A549 (cell line): ENCODE measurements around the gene WDR18. TPM values are rescaled to one million over a fixed set of nuclear protein-coding genes. Genes with fewer than 3 reads are reported as not detected.

ENCODE experiments used
- ATAC-seq, 2 experiments: fragments of 200-7000 bp in 1 of 2; fragments of >200 bp in 1 of 2; cut with Nextera tagmentation in 1 of 2; cut with Tn5 transposase in 1 of 2; 3 replicates each; pipeline versions ENCODE4 v1.8.0 to v1.9.1; 2018 to 2020; ENCODE audit warnings: mild to moderate bottlenecking in 1 of 2, moderate library complexity in 1 of 2
- CTCF ChIA-PET: fragments of 300-600 bp; sonication (Branson Sonifier 250); formaldehyde crosslinking; extraction: SDS; loops from one replicate; lab custom pipeline; 2021; ENCODE audit warnings: antibody characterized with exemption, inconsistent platforms; lab: Yijun Ruan, JAX
- POLR2A ChIA-PET: fragments of 350-600 bp; formaldehyde crosslinking; extraction: SDS; loops from one replicate; lab custom pipeline; 2021; ENCODE audit warnings: antibody characterized with exemption, inconsistent platforms; lab: Yijun Ruan, JAX
- DNase-seq, 2 experiments: peaks; one replicate each; pipeline versions ENCODE4 v3.0.0 to v3.0.0-alpha.2; 2011 to 2016; ENCODE audit warnings: low read depth in 1 of 2, low spot score in 1 of 2
- FAIRE-seq: peaks from 2 replicates; lab custom pipeline; 2011; peaks lifted over from hg19 to GRCh38; lab: Jason Lieb, UNC
- H3K27ac ChIP-seq, 2 experiments: fragments of >200 bp; sonication (Bioruptor Twin); formaldehyde crosslinking; 3 replicates each; pipeline ENCODE4 v1.5.1; 2016 to 2017
- H3K4me1 ChIP-seq: fragments of >200 bp; sonication (Bioruptor Twin); formaldehyde crosslinking; 3 replicates; pipeline ENCODE4 v1.6.1; 2016
- H3K4me2 ChIP-seq: fragments of >200 bp; sonication (Bioruptor Twin); formaldehyde crosslinking; 3 replicates; pipeline ENCODE4 v1.6.1; 2016
- H3K4me3 ChIP-seq: fragments of >200 bp; sonication (Bioruptor Twin); formaldehyde crosslinking; 3 replicates; pipeline ENCODE4 v1.5.1; 2016
- H3K9me3 ChIP-seq: fragments of >200 bp; sonication (Bioruptor Twin); formaldehyde crosslinking; 3 replicates; pipeline ENCODE4 v1.6.1; 2016
- CBX8 ChIP-seq: fragments of 200-600 bp; sonication (generic); IDR thresholded peaks from 2 replicates; pipeline ENCODE4 v1.6.1; 2016
- CEBPB ChIP-seq, 2 experiments: fragments of >200 bp in 1 of 2; sonication (Bioruptor Twin) in 1 of 2; formaldehyde crosslinking in 1 of 2; IDR thresholded peaks; 2 replicates each; pipeline ENCODE4 v1.6.1; 2012 to 2016
- CHD2 ChIP-seq: fragments of 150-350 bp; IDR thresholded peaks from 2 replicates; pipeline ENCODE4 v1.6.1; 2014; ENCODE audit warnings: low read length; ENCODE audit not compliant: partially characterized antibody
- CHD4 ChIP-seq: fragments of 200-600 bp; sonication (generic); IDR thresholded peaks from 2 replicates; pipeline ENCODE4 v1.6.1; 2016; ENCODE audit warnings: antibody characterized with exemption, mild to moderate bottlenecking, borderline replicate concordance
- E2F6 ChIP-seq: IDR thresholded peaks from 2 replicates; pipeline ENCODE4 v1.6.1; 2012; ENCODE audit warnings: low read depth, borderline replicate concordance
- EHMT2 ChIP-seq: fragments of 200-600 bp; sonication (generic); IDR thresholded peaks from 2 replicates; pipeline ENCODE4 v1.6.1; 2016; ENCODE audit warnings: antibody characterized with exemption, low read depth, mild to moderate bottlenecking, moderate library complexity
- ELK1 ChIP-seq: fragments of 150-350 bp; IDR thresholded peaks from 2 replicates; pipeline ENCODE4 v1.6.1; 2014; ENCODE audit warnings: low read depth, mild to moderate bottlenecking, low read length
- EP300 ChIP-seq, 2 experiments: fragments of >200 bp; sonication (Bioruptor Twin); formaldehyde crosslinking; IDR thresholded peaks; 2 replicates in 1 of 2; 3 replicates in 1 of 2; pipeline ENCODE4 v1.6.1; 2016 to 2017
- ESRRA ChIP-seq: fragments of 150-350 bp; IDR thresholded peaks from 2 replicates; pipeline ENCODE4 v1.6.1; 2014; ENCODE audit warnings: mild to moderate bottlenecking, low read length, borderline replicate concordance
- FOSB ChIP-seq: fragments of 250-450 bp; sonication (Bioruptor Pico); IDR thresholded peaks from 2 replicates; pipeline ENCODE4 v1.5.0; 2020; ENCODE audit warnings: mild to moderate bottlenecking, moderate library complexity
- FOXS1 ChIP-seq: fragments of 250-450 bp; sonication (Bioruptor Pico); IDR thresholded peaks from 2 replicates; pipeline ENCODE4 v1.5.0; 2020; ENCODE audit warnings: mild to moderate bottlenecking, moderate library complexity
- HES2 ChIP-seq: fragments of >200 bp; sonication (Bioruptor Twin); formaldehyde crosslinking; IDR thresholded peaks from 2 replicates; pipeline ENCODE4 v1.6.1; 2016
- HOXA7 ChIP-seq: fragments of 250-450 bp; sonication (Bioruptor Pico); IDR thresholded peaks from 2 replicates; pipeline ENCODE4 v1.5.0; 2020; ENCODE audit warnings: mild to moderate bottlenecking, moderate library complexity
- JUN ChIP-seq, 2 experiments: fragments of >200 bp; sonication (Bioruptor Twin); formaldehyde crosslinking; IDR thresholded peaks; 2 replicates in 1 of 2; 3 replicates in 1 of 2; pipeline ENCODE4 v1.6.1; 2016 to 2017
- KDM1A ChIP-seq: fragments of 200-600 bp; sonication (generic); IDR thresholded peaks from 2 replicates; pipeline ENCODE4 v1.6.1; 2016; ENCODE audit warnings: low read depth, mild to moderate bottlenecking
- MAFK ChIP-seq: fragments of 450-650 bp; IDR thresholded peaks from 2 replicates; pipeline ENCODE4 v1.6.1; 2014; ENCODE audit not compliant: partially characterized antibody
- NFE2L2 ChIP-seq: fragments of 150-350 bp; conservative IDR thresholded peaks from 2 replicates; pipeline ENCODE4 v1.6.1; 2014; ENCODE audit warnings: low read length
- PHF8 ChIP-seq: fragments of 200-600 bp; sonication (generic); IDR thresholded peaks from 2 replicates; pipeline ENCODE4 v1.6.1; 2016; ENCODE audit warnings: low read depth, mild to moderate bottlenecking, antibody characterized with exemption, moderate library complexity, borderline replicate concordance
- RFX5 ChIP-seq: fragments of 450-650 bp; IDR thresholded peaks from 2 replicates; pipeline ENCODE4 v1.7.1; 2014; ENCODE audit warnings: antibody characterized with exemption, mild to moderate bottlenecking, moderate library complexity
- SMC3 ChIP-seq: fragments of >200 bp; sonication (Bioruptor Twin); formaldehyde crosslinking; IDR thresholded peaks from 3 replicates; pipeline ENCODE4 v1.6.1; 2018; ENCODE audit warnings: inconsistent platforms
- SREBF2 ChIP-seq: fragments of 450-650 bp; IDR thresholded peaks from 2 replicates; pipeline ENCODE4 v1.6.1; 2014; ENCODE audit warnings: mild to moderate bottlenecking, moderate library complexity
- TP53 ChIP-seq: fragments of 250-450 bp; sonication (Bioruptor Pico); IDR thresholded peaks from 2 replicates; pipeline ENCODE4 v1.5.0; 2021; ENCODE audit warnings: mild to moderate bottlenecking, moderate library complexity
- ZC3H11A ChIP-seq: fragments of 450-650 bp; IDR thresholded peaks from 2 replicates; pipeline ENCODE4 v1.6.1; 2014; ENCODE audit warnings: antibody characterized with exemption, mild to moderate bottlenecking
- ZFP36 ChIP-seq: fragments of 450-650 bp; IDR thresholded peaks from 2 replicates; pipeline ENCODE4 v1.6.1; 2014; ENCODE audit warnings: borderline replicate concordance; ENCODE audit not compliant: partially characterized antibody
- WGBS: methylation state at CpG from one replicate; pipeline ENCODE4 v1.1.6; 2017; ENCODE audit errors: missing lambda C conversion rate; 5-methylcytosine and 5-hydroxymethylcytosine counted together
- polyA plus RNA-seq, 4 experiments: library from polyadenylated mRNA; depleted of rRNA in 3 of 4; stranded (reverse); fragments of >200 nt; fragmentation: RNase III in 1 of 4; extraction: RNeasy Plus Mini Kit Qiagen cat#74134 plus additional on column Dnase treatment in 1 of 4; gene quantifications; 2 replicates in 3 of 4; 3 replicates in 1 of 4; pipeline ENCODE4 v1.2.3, GENCODE V29; 2011 to 2017
- TF ChIP-seq, protein P1 (sequence below): fragments of >200 bp; sonication (Bioruptor Twin); formaldehyde crosslinking; IDR thresholded peaks from 3 replicates; pipeline ENCODE4 v1.5.1; 2016

Gene WDR18
- polyA plus RNA-seq, 2 of the 4 experiments (the other 2 are of a cell fraction) = 23.8 to 48.9 TPM

- POLR2A ChIA-PET = no interaction called here
- no peak for ATAC-seq
- H3K27ac ChIP-seq = no peak overlapping the region
- H3K4me3 ChIP-seq = no peak overlapping the region
- TF ChIP-seq CHD4 = no peak
- TF ChIP-seq FOSB (CRISPR knock-in tag) = no peak
- no peak for TF ChIP-seq RFX5
- TF ChIP-seq CEBPB (IDR thresholded peaks at IDR 0.05) = no peak
- TF ChIP-seq ELK1 = no peak
- no peak for TF ChIP-seq FOXS1 (CRISPR knock-in tag)
- TF ChIP-seq PHF8 = no peak
- no peak for TF ChIP-seq ZC3H11A
- TF ChIP-seq ZFP36 = no peak
- TF ChIP-seq, protein P1, sequence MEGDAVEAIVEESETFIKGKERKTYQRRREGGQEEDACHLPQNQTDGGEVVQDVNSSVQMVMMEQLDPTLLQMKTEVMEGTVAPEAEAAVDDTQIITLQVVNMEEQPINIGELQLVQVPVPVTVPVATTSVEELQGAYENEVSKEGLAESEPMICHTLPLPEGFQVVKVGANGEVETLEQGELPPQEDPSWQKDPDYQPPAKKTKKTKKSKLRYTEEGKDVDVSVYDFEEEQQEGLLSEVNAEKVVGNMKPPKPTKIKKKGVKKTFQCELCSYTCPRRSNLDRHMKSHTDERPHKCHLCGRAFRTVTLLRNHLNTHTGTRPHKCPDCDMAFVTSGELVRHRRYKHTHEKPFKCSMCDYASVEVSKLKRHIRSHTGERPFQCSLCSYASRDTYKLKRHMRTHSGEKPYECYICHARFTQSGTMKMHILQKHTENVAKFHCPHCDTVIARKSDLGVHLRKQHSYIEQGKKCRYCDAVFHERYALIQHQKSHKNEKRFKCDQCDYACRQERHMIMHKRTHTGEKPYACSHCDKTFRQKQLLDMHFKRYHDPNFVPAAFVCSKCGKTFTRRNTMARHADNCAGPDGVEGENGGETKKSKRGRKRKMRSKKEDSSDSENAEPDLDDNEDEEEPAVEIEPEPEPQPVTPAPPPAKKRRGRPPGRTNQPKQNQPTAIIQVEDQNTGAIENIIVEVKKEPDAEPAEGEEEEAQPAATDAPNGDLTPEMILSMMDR = no peak
- no peak for TF ChIP-seq HOXA7 (CRISPR knock-in tag)
- TF ChIP-seq HES2 = no peak
- TF ChIP-seq EP300 (IDR thresholded peaks at IDR 0.05) = no peak
- TF ChIP-seq EHMT2 = no peak
- TF ChIP-seq TP53 (CRISPR knock-in tag) = no peak
- no peak for TF ChIP-seq ESRRA
- TF ChIP-seq NFE2L2 = no peak
- no peak for TF ChIP-seq E2F6
- no peaks in the 10 kb centered on the region for H3K4me1 ChIP-seq
- no peak for FAIRE-seq
- no peaks in the 10 kb centered on the region for H3K9me3 ChIP-seq
- no peak overlapping the region for H3K4me2 ChIP-seq
- no peak for DNase-seq
- 94% methylated on average over 55 of the region's 92 CpGs for WGBS
- CTCF ChIA-PET = no interaction called here
Measured at GRCh38 chr19:1009041-1009980, 25.2 kb downstream of the WDR18 start.

DNA sequence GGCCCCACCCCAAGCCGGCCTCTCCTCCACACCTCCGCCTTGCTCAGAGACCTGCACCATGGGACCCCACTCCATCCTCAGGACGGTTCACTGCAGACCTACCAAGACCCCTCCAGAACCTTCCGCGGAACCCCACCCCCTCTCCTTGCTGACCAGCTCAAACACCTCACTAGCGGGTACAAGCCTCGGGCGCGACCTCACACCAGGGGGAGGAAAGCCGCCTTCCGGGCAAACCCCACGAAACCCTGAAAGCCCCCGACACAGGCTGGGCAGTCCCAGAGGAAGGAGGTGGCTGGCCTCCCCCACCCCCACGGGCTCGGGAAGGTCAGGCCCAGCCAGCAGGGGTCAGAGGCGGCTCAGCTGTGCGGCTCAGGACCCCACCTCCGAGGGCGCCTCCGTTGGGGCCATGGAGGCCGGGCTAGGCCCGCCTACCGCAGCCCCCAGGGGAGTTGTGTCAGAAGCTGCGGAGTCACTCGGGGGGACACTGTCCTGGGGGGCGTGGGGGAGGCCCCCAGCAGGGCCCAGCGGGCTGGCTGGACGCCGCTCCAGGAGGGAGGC lies 25.9 kb downstream of the WDR18 start:
- ChIA-PET POLR2A (no interaction called here), CTCF (interaction anchor here (0.9 kb wide), 1 partner anchor 10 kb away, joined by 3 read pairs; the partner anchor contains the start of gene TMEM259)

More for the DNA sequence above, 25.9 kb downstream of the WDR18 start:
- WGBS = 86% methylated on average over 10 of the region's 29 CpGs
- ATAC-seq (no peak), FAIRE-seq (no peak), DNase-seq (no peak)
- Histone ChIP-seq H3K4me2 (no peak overlapping the region), H3K9me3 (no peaks in the 10 kb centered on the region), H3K4me3 (no peak overlapping the region), H3K4me1 (no peaks in the 10 kb centered on the region), H3K27ac (no peak overlapping the region)
- no peak for TF ChIP-seq CBX8
- no peak for TF ChIP-seq KDM1A
- no peak for TF ChIP-seq ELK1
- TF ChIP-seq TP53 (CRISPR knock-in tag) = no peak
- no peak for TF ChIP-seq MAFK
- TF ChIP-seq CEBPB (IDR thresholded peaks at IDR 0.05) = no peak
- no peak for TF ChIP-seq JUN (IDR thresholded peaks at IDR 0.05)
- TF ChIP-seq SMC3 = no peak
- TF ChIP-seq EHMT2 = no peak
- TF ChIP-seq ESRRA = no peak
- no peak for TF ChIP-seq CHD2
- no peak for TF ChIP-seq SREBF2
- TF ChIP-seq FOXS1 (CRISPR knock-in tag) = no peak
